K562 (cell line): ENCODE results near the gene RNF34. TPM values are rescaled to one million over a fixed set of nuclear protein-coding genes. Genes with fewer than 3 reads are reported as not detected.

Source experiments
- HDAC1 ChIP-seq, 2 experiments: fragments of 450-650 bp; IDR thresholded peaks; 2 replicates each; pipeline ENCODE4 v1.6.1; 2016 to 2017; ENCODE audit warnings: inconsistent platforms in 1 of 2, mild to moderate bottlenecking in 1 of 2, moderate library complexity in 1 of 2
- KDM5B ChIP-seq: fragments of 200-600 bp; sonication (generic); IDR thresholded peaks from 2 replicates; pipeline ENCODE4 v1.6.1; 2012; ENCODE audit warnings: low read depth, mild to moderate bottlenecking, moderate library complexity, low read length, control low read depth, inconsistent platforms; ENCODE audit not compliant: insufficient replicate concordance
- MTA3 ChIP-seq: fragments of 450-650 bp; formaldehyde crosslinking; IDR thresholded peaks from 2 replicates; pipeline ENCODE4 v1.6.1; 2017; ENCODE audit warnings: mild to moderate bottlenecking, borderline replicate concordance
- NCOA6 ChIP-seq: fragments of 450-650 bp; IDR thresholded peaks from 2 replicates; pipeline ENCODE4 v1.6.1; 2017; ENCODE audit warnings: mild to moderate bottlenecking
- NR2C2 ChIP-seq, 2 experiments: fragments of 200-800 bp in 1 of 2; sonication (Bioruptor generic) in 1 of 2; sonication (generic) in 1 of 2; formaldehyde crosslinking in 1 of 2; IDR thresholded peaks; 2 replicates each; pipeline versions ENCODE4 v1.6.1 to v1.8.0; 2016 to 2022; ENCODE audit warnings: mild to moderate bottlenecking in 1 of 2, missing compliant biosample characterization in 1 of 2, missing genetic modification characterization in 1 of 2, missing genetic modification reagents in 1 of 2
- PCBP2 ChIP-seq: fragments of 200-400 bp; formaldehyde crosslinking; IDR thresholded peaks from 2 replicates; pipeline ENCODE4 v1.6.1; 2018; ENCODE audit warnings: low read length, low read depth, mild to moderate bottlenecking, moderate library complexity; ENCODE audit not compliant: poor library complexity, severe bottlenecking
- SMAD4 ChIP-seq: fragments of 250-450 bp; sonication (Bioruptor Pico); conservative IDR thresholded peaks from 2 replicates; pipeline ENCODE4 v1.8.0; 2021; ENCODE audit warnings: inconsistent platforms, mild to moderate bottlenecking, moderate library complexity
- TCF7 ChIP-seq: sonication (generic); IDR thresholded peaks from 2 replicates; pipeline ENCODE4 v1.6.1; 2016; ENCODE audit warnings: antibody characterized with exemption, borderline replicate concordance
- TEAD4 ChIP-seq, 2 experiments: sonication (generic) in 1 of 2; formaldehyde crosslinking in 1 of 2; IDR thresholded peaks; 2 replicates each; pipeline versions ENCODE4 v1.6.1 to v1.8.0; 2012 to 2022; ENCODE audit warnings: borderline replicate concordance in 1 of 2, inconsistent platforms in 1 of 2, low read length in 1 of 2, mild to moderate bottlenecking in 1 of 2, missing genetic modification reagents in 1 of 2
- ZFP30 ChIP-seq: fragments of 250-450 bp; sonication (Bioruptor Pico); IDR thresholded peaks from 2 replicates; pipeline ENCODE4 v1.8.0; 2022; ENCODE audit warnings: moderate library complexity, mild to moderate bottlenecking, inconsistent platforms, borderline replicate concordance
- ZNF121 ChIP-seq: sonication (generic); formaldehyde crosslinking; conservative IDR thresholded peaks from 2 replicates; pipeline ENCODE4 v1.8.0; 2022; ENCODE audit warnings: missing genetic modification reagents
- ZNF165 ChIP-seq: fragments of 250-450 bp; sonication (Bioruptor Pico); IDR thresholded peaks from 2 replicates; pipeline ENCODE4 v1.4.0; 2020; ENCODE audit warnings: borderline replicate concordance
- ZNF586 ChIP-seq: fragments of 450-650 bp; formaldehyde crosslinking; conservative IDR thresholded peaks from 2 replicates; pipeline ENCODE4 v1.4.0; 2020; ENCODE audit warnings: mild to moderate bottlenecking, moderate library complexity
- polyA plus RNA-seq, 8 experiments: library from polyadenylated mRNA; depleted of rRNA in 4 of 8; stranded (reverse) in 5 of 8; unstranded in 3 of 8; fragments of >200 nt; fragmentation: Nextera tagmentation in 2 of 8; fragmentation: Illumina TruSeq in 1 of 8; extraction: Ambion mirVana in 2 of 8; extraction: Trizol in 1 of 8; gene quantifications; 2 replicates each; pipeline versions ENCODE4 v1.2.1 to v1.2.3, GENCODE V29; 2011 to 2014; ENCODE audit warnings: inconsistent platforms in 1 of 8, missing spikeins in 1 of 8
- total RNA-seq, 7 experiments: library from RNA; depleted of rRNA in 6 of 7; stranded (reverse); fragments of >200 nt in 6 of 7; fragmentation: Illumina TruSeq in 2 of 7; extraction: Trizol in 2 of 7; gene quantifications; 2 replicates each; pipeline versions ENCODE4 v1.2.1 to v1.2.3, GENCODE V29; 2011 to 2021; ENCODE audit warnings: low replicate concordance in 1 of 7
- TF ChIP-seq, protein P1 (sequence below): fragments of 450-650 bp; formaldehyde crosslinking; IDR thresholded peaks from 2 replicates; pipeline ENCODE4 v1.4.0; 2020; ENCODE audit warnings: mild to moderate bottlenecking, moderate library complexity
- TF ChIP-seq, protein P2 (sequence below): sonication (generic); IDR thresholded peaks from 2 replicates; pipeline ENCODE4 v1.6.1; 2016
- TF ChIP-seq, protein P3 (sequence below): fragments of 450-650 bp; IDR thresholded peaks from 2 replicates; pipeline ENCODE4 v1.6.1; 2016
- TF ChIP-seq, protein P4 (sequence below): fragments of 250-450 bp; sonication (Bioruptor Pico); IDR thresholded peaks from 2 replicates; pipeline ENCODE4 v1.8.0; 2022; ENCODE audit warnings: inconsistent platforms

RNF34 gene
- total and polyA plus RNA-seq, 9 of the 15 experiments (the other 6 are each of a cell fraction or from before 2014, with no cell fraction given), result 41.7 to 88.9 (median 54.1) TPM

DNA sequence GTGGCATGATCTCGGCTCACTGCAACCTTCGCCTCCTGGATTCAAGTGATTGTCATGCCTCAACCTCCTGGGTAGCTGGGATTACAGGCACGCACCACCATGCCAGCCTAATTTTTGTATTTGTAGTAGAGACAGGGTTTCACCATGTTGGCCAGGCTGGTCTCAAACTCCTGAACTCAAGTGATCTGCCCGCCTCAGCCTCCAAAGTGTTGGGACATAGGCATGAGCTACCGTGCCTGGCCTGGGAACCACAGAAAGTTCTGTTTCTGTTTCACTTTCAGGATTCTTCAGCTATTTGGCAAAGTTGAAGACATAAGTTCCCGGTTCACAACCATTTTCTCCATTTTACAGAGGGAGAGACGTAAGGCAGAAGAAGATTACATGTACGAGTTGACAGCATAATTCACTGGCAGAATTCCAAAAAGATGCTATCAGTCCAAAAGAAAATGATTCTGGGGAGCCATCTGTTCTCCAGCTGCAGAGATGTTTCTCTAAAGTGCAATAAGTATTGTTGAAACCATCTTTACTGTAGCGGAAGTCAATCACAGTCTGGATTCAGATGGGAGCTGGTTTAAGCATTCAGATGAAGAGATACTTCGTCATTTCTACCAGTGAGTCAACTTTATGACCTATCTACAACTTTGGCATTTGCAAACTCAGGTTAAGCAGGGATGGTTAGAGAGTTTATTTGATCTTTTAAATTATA, 8.1 kb upstream of the RNF34 start (continued):
- TF ChIP-seq, protein P1, sequence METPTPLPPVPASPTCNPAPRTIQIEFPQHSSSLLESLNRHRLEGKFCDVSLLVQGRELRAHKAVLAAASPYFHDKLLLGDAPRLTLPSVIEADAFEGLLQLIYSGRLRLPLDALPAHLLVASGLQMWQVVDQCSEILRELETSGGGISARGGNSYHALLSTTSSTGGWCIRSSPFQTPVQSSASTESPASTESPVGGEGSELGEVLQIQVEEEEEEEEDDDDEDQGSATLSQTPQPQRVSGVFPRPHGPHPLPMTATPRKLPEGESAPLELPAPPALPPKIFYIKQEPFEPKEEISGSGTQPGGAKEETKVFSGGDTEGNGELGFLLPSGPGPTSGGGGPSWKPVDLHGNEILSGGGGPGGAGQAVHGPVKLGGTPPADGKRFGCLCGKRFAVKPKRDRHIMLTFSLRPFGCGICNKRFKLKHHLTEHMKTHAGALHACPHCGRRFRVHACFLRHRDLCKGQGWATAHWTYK (CRISPR knock-in tag), result no peak
- TF ChIP-seq ZNF586 (CRISPR knock-in tag), result no peak
- TF ChIP-seq KDM5B, result no peak
- TF ChIP-seq, protein P2, sequence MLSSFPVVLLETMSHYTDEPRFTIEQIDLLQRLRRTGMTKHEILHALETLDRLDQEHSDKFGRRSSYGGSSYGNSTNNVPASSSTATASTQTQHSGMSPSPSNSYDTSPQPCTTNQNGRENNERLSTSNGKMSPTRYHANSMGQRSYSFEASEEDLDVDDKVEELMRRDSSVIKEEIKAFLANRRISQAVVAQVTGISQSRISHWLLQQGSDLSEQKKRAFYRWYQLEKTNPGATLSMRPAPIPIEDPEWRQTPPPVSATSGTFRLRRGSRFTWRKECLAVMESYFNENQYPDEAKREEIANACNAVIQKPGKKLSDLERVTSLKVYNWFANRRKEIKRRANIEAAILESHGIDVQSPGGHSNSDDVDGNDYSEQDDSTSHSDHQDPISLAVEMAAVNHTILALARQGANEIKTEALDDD, result peak; percentile 64
- TF ChIP-seq ZNF121 (CRISPR knock-in tag), result no peak
- no peak for TF ChIP-seq SMAD4 (CRISPR knock-in tag)
- TF ChIP-seq MTA3, result peak; percentile 58; the same call in 1 of the 2 replicates
- TF ChIP-seq TEAD4 (IDR thresholded peaks at IDR 0.05; ENCODE audit: low read length), result peak; percentile 68; the same call in 1 of the 2 replicates
- TF ChIP-seq TEAD4 (CRISPR knock-in tag; IDR thresholded peaks at IDR 0.05; ENCODE audit: borderline replicate concordance), result no peak
- TF ChIP-seq, protein P3, sequence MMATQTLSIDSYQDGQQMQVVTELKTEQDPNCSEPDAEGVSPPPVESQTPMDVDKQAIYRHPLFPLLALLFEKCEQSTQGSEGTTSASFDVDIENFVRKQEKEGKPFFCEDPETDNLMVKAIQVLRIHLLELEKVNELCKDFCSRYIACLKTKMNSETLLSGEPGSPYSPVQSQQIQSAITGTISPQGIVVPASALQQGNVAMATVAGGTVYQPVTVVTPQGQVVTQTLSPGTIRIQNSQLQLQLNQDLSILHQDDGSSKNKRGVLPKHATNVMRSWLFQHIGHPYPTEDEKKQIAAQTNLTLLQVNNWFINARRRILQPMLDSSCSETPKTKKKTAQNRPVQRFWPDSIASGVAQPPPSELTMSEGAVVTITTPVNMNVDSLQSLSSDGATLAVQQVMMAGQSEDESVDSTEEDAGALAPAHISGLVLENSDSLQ, result peak; percentile 62
- TF ChIP-seq TCF7, result no peak
- TF ChIP-seq, protein P4, sequence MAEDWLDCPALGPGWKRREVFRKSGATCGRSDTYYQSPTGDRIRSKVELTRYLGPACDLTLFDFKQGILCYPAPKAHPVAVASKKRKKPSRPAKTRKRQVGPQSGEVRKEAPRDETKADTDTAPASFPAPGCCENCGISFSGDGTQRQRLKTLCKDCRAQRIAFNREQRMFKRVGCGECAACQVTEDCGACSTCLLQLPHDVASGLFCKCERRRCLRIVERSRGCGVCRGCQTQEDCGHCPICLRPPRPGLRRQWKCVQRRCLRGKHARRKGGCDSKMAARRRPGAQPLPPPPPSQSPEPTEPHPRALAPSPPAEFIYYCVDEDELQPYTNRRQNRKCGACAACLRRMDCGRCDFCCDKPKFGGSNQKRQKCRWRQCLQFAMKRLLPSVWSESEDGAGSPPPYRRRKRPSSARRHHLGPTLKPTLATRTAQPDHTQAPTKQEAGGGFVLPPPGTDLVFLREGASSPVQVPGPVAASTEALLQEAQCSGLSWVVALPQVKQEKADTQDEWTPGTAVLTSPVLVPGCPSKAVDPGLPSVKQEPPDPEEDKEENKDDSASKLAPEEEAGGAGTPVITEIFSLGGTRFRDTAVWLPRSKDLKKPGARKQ (CRISPR knock-in tag), result no peak
- TF ChIP-seq NR2C2 (CRISPR knock-in tag; IDR thresholded peaks at IDR 0.05), result no peak
- TF ChIP-seq NR2C2 (tag; IDR thresholded peaks at IDR 0.05), result no peak
- TF ChIP-seq HDAC1 (IDR thresholded peaks at IDR 0.05), result peak in 1 of 2 experiments; percentile 48; a peak in 2 of 4 replicates
- TF ChIP-seq ZFP30 (CRISPR knock-in tag), result no peak
- no peak for TF ChIP-seq PCBP2
- TF ChIP-seq NCOA6, result no peak
- TF ChIP-seq ZNF165 (CRISPR knock-in tag), result no peak
